HG02943 (cell line): Measurements from ENCODE around the gene ZCCHC8.

ENCODE experiments used
- ATAC-seq: cut with Tn5 transposase; IDR thresholded peaks from one replicate; pipeline ENCODE4 v1.9.1; 2021; ENCODE audit warnings: mild to moderate bottlenecking, low read depth, moderate library complexity; ENCODE audit not compliant: unreplicated experiment

ZCCHC8 gene

GRCh38 chr12:122500685-122501488, at the start of gene ZCCHC8:
TSS of gene ZCCHC8 (minus strand) at chr12:122500932. CDS start at chr12:122500840, 92 bp downstream.
- ATAC-seq = peak; percentile 90

DNA sequence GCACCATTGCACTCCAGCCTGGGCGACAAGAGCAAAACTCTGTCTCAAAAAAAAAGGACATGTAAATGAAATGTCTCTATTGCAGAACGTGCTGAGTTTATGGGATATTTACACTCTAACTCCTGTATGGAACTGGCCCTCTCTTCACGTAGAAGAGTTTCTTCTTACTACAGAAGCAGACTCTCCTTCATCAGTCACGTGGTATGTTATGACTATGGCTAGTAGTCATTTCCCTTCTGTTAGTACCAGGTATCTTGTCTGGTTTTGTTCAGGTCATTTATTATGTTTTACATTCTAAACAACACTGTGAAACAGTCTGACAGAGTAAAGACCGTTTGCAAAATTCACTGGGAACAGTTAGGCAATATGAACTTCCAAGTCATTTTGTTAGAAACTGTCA, 46.6 kb upstream of the ZCCHC8 start:
- no peak for ATAC-seq

DNA sequence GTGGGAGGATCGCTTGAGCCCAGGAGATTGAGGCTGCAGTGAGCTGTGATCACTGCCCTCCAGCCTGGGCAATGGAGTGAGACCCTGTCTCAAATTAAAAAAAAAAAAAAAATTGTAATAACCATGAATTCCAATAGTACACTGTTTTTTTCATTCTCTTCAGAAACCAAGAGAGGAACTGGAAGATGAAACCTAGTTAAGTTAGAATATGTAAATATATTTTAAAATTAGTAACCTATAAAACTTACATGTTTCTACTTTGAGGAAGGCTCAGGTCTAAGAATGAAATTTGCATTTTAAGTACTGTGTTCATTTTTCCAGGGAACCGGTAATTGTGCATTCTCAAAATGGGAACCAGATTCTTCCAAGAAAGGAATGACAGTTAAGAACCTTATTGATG, 45.1 kb upstream of the ZCCHC8 start:
- peak; percentile 60 for ATAC-seq

DNA sequence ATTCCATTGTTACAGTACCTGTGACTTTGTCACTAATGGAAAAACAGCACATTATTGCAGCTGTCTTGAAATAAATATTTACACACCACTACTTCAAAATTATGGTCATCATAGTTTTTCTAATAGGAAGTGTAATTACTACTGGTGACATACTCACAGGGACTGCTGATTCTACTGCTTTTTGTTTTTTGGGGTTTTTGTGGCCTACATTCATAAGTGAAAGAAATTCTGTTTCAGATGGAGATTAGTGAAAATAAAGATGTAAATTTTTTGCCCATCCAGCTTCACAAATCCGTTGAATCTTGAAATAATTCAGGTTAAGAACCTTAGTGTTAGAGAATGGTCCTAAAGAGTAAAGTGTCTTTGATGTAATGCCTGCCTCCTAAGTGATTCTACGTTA, 43.8 kb upstream of the ZCCHC8 start:
- ATAC-seq = no peak

DNA sequence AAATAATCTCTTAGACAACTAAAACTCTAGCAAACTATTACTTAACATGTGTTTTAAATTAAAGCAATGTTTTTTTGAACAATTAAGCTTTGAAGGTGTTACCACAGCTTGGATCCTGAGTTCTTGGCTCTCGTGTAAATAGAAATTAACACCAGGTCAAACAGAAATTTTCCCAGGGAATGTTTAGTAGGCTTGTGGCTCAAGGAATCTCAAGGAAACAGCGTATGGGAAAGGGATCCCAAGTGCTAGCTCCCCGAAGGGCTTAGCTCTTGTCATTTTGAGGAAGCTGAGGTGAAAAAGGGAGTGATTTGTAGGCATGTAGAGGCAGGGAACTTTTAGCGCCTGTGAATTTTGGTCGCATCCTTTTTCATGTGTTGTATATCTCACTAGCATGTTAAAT, 37.8 kb upstream of the ZCCHC8 start:
- no peak for ATAC-seq

- ATAC-seq = no peak
These were observed 36.3 kb upstream of the ZCCHC8 start for GRCh38 chr12:122537021-122537420.

DNA sequence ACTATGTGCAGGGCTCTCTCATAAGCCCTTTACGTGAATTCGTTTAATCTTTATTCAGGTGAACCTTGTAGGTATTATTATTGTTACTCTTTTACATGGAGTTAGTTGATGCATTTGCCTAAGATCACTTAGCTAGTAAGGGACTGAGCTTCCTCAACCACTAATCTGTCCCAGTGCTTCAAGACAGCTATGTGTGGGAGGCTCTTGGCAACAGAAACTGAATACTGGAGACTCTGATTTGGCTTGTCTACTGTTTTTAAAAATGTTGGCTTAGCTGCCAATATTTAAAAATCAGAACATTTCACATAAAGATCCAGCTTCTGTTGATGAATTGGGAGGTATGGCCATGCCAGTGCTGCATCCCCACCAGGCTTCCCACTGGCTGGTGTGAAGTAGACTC, 33.1 kb upstream of the ZCCHC8 start:
- ATAC-seq = no peak

- ATAC-seq = no peak
These were observed 28.3 kb upstream of the ZCCHC8 start for GRCh38 chr12:122528992-122529391.

- ATAC-seq = no peak
These were observed 27.9 kb upstream of the ZCCHC8 start for GRCh38 chr12:122528582-122528981.

DNA sequence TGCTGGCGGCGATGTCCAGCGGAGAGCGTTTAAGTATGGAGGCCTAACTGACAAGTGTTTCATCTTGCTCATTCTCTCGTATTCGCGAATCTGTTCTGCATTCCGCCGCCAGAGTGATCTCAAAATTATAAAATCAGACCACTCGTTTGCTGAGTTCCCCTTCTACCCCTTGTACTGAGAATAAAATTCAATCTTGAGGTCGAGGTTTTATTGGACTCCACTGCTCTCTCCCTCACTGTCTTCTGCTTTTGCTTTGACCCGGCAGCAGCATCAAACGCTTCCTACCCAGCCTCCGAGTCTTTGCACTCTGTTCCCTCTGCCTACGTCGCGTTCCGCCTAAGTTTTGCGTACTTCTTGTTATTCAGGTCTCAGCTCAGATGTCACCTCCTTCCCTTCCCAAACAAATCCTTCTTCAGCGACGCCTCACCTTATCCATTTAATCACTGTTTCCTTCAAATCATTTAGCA, 26.8 kb upstream of the ZCCHC8 start:
- ATAC-seq = no peak

GRCh38 chr12:122526683-122527477, 26.1 kb upstream of the ZCCHC8 start, which contains the start of the genes KNTC1 and RSRC2:
TSS of gene KNTC1 (plus strand) at chr12:122527249. CDS start at chr12:122530064, 2,815 bp downstream.
TSS of gene RSRC2 (minus strand) at chr12:122526936. CDS start at chr12:122526853, 83 bp downstream.
- ATAC-seq = peak; percentile 92

DNA sequence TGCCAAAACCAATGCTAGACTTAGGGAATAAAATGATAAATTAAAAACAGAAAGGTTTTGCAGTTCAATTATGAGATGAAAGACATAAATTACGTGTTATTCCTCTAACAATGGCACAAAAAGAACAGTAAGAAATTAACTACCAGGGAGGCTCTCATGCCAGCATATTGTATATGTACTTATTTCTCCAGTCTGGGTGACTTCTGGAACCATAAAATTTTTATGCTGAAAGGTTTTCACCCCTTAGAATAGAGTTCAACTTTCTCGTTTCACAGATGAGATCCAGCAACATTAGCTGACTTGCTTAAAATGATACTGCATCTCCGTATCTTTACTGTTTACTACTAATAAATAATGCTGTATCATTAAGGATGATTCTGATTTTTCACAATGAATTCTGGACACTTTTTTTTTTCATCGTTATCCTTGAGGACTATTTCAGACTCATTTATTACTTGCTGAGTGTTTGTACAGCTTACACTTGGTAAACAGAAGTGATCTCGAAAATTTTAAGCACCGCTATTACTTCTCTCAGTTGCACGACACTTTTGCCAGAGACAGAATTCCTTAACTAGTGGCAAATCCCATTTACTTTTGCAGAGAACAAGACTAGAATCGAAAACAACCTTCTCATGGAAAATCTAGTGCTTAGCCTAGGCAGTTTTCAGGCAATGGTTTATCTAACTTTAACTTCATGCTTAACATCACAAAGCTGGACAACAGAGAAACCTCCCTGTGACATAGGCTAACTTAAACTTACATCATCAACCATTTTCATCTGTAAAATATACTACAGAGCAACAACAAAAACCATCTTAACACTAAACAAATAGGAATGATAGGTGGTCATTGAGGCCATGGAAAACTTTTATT, 23.4 kb upstream of the ZCCHC8 start:
- no peak for ATAC-seq

GRCh38 chr12:122523280-122523679, 22.5 kb upstream of the ZCCHC8 start:
- ATAC-seq = no peak

DNA sequence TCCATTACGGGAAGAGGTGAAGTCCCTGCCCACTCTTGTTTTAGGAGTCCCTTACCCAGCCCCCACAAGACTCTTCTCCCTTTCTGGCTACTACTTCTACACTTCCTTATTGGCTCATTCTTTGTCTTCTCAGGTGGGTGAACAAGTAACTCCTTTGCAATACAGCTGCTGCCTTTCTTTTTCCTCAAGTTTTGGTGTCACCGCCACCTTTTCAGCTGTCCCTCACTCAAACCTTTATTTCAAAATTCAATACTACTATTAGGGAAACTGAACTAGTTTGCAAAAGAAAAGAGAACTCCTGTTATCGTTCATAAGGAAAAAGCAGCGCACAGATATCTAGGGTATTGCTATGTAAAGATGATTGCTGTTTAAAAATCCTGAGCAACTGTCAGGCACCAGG, 19.9 kb upstream of the ZCCHC8 start:
- no peak for ATAC-seq

DNA sequence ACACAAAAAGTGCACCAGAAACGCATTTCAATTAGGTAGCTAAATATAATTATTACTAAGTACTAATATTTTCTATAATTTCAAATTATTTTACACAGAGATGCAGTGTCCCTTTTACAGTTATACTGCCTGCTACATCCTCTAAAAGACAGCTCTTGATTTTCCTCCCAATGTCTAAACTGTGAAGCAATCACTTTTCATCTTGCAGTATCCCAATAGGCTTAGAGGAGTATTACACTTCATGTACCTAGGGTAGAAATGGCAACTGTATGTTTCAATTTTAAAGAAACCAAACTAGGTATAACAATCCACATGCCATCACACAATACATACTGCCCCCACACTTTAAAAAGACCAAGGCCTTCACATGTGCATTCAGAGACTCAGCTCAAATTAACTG, 18.7 kb upstream of the ZCCHC8 start:
- ATAC-seq = no peak

DNA sequence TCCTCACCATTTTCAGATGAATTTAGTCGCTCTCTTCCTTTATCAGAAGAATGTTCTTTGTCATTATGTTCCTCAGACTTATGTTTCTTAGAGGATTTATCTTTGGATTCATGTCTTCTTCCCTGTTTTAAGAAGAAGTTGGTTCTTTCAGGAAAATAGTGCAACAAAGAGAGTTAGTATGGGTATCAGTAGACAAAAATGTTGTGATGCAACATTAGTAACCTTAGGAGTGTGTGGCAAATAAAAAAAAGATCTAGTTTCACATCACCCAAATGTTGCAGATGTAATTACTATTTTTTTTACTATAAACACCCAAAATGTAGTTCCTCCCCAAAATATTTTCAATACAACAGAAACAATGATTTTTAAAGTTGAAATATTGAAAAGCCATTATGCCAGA, 18.2 kb upstream of the ZCCHC8 start:
- ATAC-seq = no peak

- no peak for ATAC-seq
These were observed 17.1 kb upstream of the ZCCHC8 start for GRCh38 chr12:122517877-122518276.

DNA sequence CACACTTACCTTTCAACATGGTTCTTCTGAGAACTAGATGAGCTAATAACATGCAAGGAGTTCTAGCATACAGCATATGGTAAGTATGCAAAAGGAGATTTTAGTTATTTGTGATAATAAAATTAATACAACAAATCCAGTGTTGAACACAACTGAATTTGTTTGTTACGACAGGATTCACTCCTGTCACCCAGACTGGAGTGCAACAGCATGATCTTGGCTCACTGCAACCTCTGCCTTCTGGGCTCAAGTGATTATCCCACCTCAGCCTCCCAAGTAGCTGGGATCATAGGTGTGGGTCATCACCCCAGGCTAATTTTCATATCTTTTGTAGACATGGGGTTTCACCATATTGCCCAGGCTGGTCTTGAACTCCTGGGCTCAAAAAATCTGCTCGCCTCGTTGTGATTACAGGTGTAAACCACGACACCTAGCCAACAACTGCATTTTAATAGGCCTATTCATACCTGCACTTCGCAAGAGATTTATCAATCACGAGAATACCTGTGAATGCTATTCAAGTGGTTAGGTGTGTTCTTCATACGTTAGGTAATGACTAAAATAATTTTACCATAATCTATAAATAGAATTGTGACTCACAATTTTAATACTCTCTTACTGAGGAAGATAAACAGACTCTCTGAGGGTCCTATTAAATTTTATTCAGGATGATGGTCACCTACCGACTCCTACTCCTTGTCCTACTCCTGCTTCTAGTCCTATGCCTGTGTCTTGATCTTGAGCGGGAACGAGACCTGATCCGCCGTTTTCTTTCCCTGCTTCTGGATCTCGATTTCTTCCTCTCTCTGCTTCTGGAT, 16.0 kb upstream of the ZCCHC8 start:
- no peak for ATAC-seq

GRCh38 chr12:122515275-122515674, 14.5 kb upstream of the ZCCHC8 start:
- ATAC-seq = no peak

- no peak for ATAC-seq
These were observed 12.9 kb upstream of the ZCCHC8 start for GRCh38 chr12:122513660-122514059.
